Trophoblast cell (in vitro differentiated cells and primary cell): Measurements from ENCODE around the gene NRL.

Experiments used
- DNase-seq, 2 donors: peaks; one replicate each; pipeline ENCODE4 v3.0.0-alpha.2; 2016
- H2AFZ ChIP-seq: 2 replicates; pipeline ENCODE4 v1.6.1; 2013; ENCODE audit warnings: low read length, moderate library complexity, mild to moderate bottlenecking; ENCODE audit not compliant: insufficient read depth, poor library complexity
- H2AK5ac ChIP-seq: 2 replicates; pipeline ENCODE4 v1.6.1; 2013; ENCODE audit warnings: mild to moderate bottlenecking, low read length
- H2BK120ac ChIP-seq: 2 replicates; pipeline ENCODE4 v1.6.1; 2013; ENCODE audit warnings: low read length, mild to moderate bottlenecking, moderate library complexity; ENCODE audit not compliant: insufficient read depth, poor library complexity
- H2BK12ac ChIP-seq: 2 replicates; pipeline ENCODE4 v1.6.1; 2013; ENCODE audit warnings: mild to moderate bottlenecking, low read length, moderate library complexity
- H2BK5ac ChIP-seq: 2 replicates; pipeline ENCODE4 v1.6.1; 2013; ENCODE audit warnings: low read length, low read depth, moderate library complexity, mild to moderate bottlenecking; ENCODE audit not compliant: poor library complexity
- H3K14ac ChIP-seq: 2 replicates; pipeline ENCODE4 v1.6.1; 2013; ENCODE audit warnings: mild to moderate bottlenecking, low read length
- H3K18ac ChIP-seq: 2 replicates; pipeline ENCODE4 v1.6.1; 2013; ENCODE audit warnings: mild to moderate bottlenecking, low read length
- H3K23ac ChIP-seq: 2 replicates; pipeline ENCODE4 v1.6.1; 2013; ENCODE audit warnings: low read length
- H3K27ac ChIP-seq: 2 replicates; pipeline ENCODE4 v1.5.1; 2013; ENCODE audit warnings: low read depth, mild to moderate bottlenecking, inconsistent platforms, low read length, moderate library complexity
- H3K27me3 ChIP-seq: 2 replicates; pipeline ENCODE4 v1.6.1; 2013; ENCODE audit warnings: inconsistent platforms, mild to moderate bottlenecking, low read length, moderate library complexity; ENCODE audit not compliant: insufficient read depth
- H3K36me3 ChIP-seq, 2 experiments: 1 replicate in 1 of 2; 2 replicates in 1 of 2; pipeline ENCODE4 v1.6.1; 2013; ENCODE audit warnings: low read length in 2 of 2, mild to moderate bottlenecking in 2 of 2, moderate library complexity in 1 of 2; ENCODE audit not compliant: insufficient read depth in 2 of 2, control insufficient read depth in 1 of 2
- H3K4ac ChIP-seq: 2 replicates; pipeline ENCODE4 v1.6.1; 2013; ENCODE audit warnings: low read depth, mild to moderate bottlenecking, low read length, moderate library complexity
- H3K4me1 ChIP-seq, 2 experiments: 1 replicate in 1 of 2; 2 replicates in 1 of 2; pipeline ENCODE4 v1.6.1; 2013; ENCODE audit warnings: low read length in 2 of 2, mild to moderate bottlenecking in 2 of 2, moderate library complexity in 1 of 2; ENCODE audit not compliant: insufficient read depth in 2 of 2, control insufficient read depth in 1 of 2
- H3K4me2 ChIP-seq: 2 replicates; pipeline ENCODE4 v1.6.1; 2013; ENCODE audit warnings: inconsistent platforms, mild to moderate bottlenecking, low read length, moderate library complexity
- H3K4me3 ChIP-seq: 2 replicates; pipeline ENCODE4 v1.5.1; 2013; ENCODE audit warnings: mild to moderate bottlenecking, low read depth, low read length, inconsistent platforms
- H3K79me1 ChIP-seq: one replicate; pipeline ENCODE4 v1.6.1; 2013; ENCODE audit warnings: low read length
- H3K79me2 ChIP-seq: 2 replicates; pipeline ENCODE4 v1.6.1; 2013; ENCODE audit warnings: low read length, mild to moderate bottlenecking; ENCODE audit not compliant: control insufficient read depth, insufficient read depth, poor library complexity
- H3K9ac ChIP-seq: 2 replicates; pipeline ENCODE4 v1.6.1; 2013; ENCODE audit warnings: mild to moderate bottlenecking, low read length
- H3K9me3 ChIP-seq: 2 replicates; pipeline ENCODE4 v1.6.1; 2013; ENCODE audit warnings: low read depth, mild to moderate bottlenecking, control low read depth, inconsistent platforms, low read length; ENCODE audit not compliant: insufficient read depth
- H4K12ac ChIP-seq: 2 replicates; pipeline ENCODE4 v1.6.1; 2013; ENCODE audit warnings: low read depth, mild to moderate bottlenecking, low read length, moderate library complexity
- H4K8ac ChIP-seq: 2 replicates; pipeline ENCODE4 v1.6.1; 2013; ENCODE audit warnings: low read depth, mild to moderate bottlenecking, low read length, moderate library complexity
- H4K91ac ChIP-seq: one replicate; pipeline ENCODE4 v1.6.1; 2013; ENCODE audit warnings: low read depth, mild to moderate bottlenecking, low read length, moderate library complexity
- WGBS: extraction: QIAGEN DNeasy Blood & Tissue Kit; methylation state at CpG from one replicate; pipeline ENCODE4 v1.1.7; 2013; ENCODE audit warnings: missing lambda C conversion rate; ENCODE audit not compliant: insufficient read length, insufficient coverage; ENCODE audit errors: extremely low coverage; 5-methylcytosine and 5-hydroxymethylcytosine counted together

The NRL gene

DNA sequence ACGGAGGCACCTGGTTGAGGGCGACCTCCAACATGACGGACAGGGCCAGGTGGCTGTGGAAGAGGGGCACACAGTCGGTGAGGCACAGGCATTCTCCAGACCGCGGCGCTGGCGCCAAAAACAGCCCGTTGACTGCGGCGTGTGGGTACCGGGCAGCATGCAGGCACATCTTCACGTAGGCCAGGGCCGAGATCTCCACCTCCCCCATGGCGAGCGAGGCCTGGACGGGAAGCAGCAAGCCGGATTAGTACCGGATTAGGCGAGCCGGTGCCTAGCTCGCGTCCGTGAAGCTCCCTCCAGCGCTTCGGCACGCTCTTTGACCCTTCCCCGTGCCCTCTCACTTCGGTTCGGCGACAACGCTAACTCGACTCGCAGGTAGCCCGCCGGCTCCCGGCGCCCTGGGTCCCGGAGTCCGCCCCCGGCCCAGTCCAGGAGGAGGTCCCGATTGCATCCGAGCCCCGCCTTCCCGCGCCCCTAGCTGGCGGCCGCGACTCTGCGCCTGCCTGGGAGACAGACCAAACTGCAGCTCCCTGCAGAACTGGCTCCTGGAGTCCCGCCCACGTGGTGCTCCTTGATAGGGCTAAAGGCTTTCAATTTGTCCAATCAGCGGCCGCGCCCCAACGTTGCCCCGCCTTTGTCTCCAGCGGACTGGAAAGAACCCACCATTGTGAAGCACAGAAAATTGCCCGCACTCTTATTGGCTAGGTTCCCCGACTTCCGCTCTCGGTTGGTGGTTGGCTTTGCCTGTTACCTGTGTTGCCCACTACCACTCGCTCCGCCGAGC, 26.5 kb upstream of the NRL start, which contains the start of gene EMC9:
TSS of gene EMC9 (minus strand) at position 495 of the 784 bp plus-strand sequence. CDS start at position 208, 287 bp downstream.
- peaks cover 8 to 15% of the 10 kb centered on the region in 2 experiments for H3K4me1 ChIP-seq
- peak within 1 kb of the TSS; percentile 65 for H2BK120ac ChIP-seq
- peaks cover 1% of the 10 kb centered on the region for H3K9me3 ChIP-seq
- peak within 1 kb of the TSS; percentile 67 for H2AK5ac ChIP-seq
- H4K91ac ChIP-seq, result peak within 1 kb of the TSS; percentile 83
- H3K4me2 ChIP-seq, result peak within 1 kb of the TSS; percentile 90
- WGBS, result no CpG with 5 or more reads among the region's 65 CpGs
- peaks cover 23% of the 10 kb centered on the region in 2 experiments for H3K36me3 ChIP-seq
- no peak within 1 kb of the TSS for H2BK12ac ChIP-seq
- H3K79me1 ChIP-seq, result peaks cover 13% of the 10 kb centered on the region
- peak within 1 kb of the TSS; percentile 92 for H3K4ac ChIP-seq
- H3K14ac ChIP-seq, result peak within 1 kb of the TSS; percentile 95
- H3K18ac ChIP-seq, result peak within 1 kb of the TSS; percentile 95
- peak within 1 kb of the TSS; percentile 88 for H3K9ac ChIP-seq
- peak within 1 kb of the TSS; percentile 77 for H2AFZ ChIP-seq
- peak within 1 kb of the TSS; percentile 81 for H2BK5ac ChIP-seq
- peak within 1 kb of the TSS; percentile 48 for H4K12ac ChIP-seq
- peaks cover 8% of the 10 kb centered on the region for H3K79me2 ChIP-seq
- peak within 1 kb of the TSS; percentile 94 for H3K4me3 ChIP-seq
- peak; percentile 100 for DNase-seq
- peak within 1 kb of the TSS; percentile 84 for H3K27ac ChIP-seq
- no peak within 1 kb of the TSS for H3K23ac ChIP-seq
- H4K8ac ChIP-seq, result peak within 1 kb of the TSS; percentile 93
- no peaks in the 10 kb centered on the region for H3K27me3 ChIP-seq

DNA sequence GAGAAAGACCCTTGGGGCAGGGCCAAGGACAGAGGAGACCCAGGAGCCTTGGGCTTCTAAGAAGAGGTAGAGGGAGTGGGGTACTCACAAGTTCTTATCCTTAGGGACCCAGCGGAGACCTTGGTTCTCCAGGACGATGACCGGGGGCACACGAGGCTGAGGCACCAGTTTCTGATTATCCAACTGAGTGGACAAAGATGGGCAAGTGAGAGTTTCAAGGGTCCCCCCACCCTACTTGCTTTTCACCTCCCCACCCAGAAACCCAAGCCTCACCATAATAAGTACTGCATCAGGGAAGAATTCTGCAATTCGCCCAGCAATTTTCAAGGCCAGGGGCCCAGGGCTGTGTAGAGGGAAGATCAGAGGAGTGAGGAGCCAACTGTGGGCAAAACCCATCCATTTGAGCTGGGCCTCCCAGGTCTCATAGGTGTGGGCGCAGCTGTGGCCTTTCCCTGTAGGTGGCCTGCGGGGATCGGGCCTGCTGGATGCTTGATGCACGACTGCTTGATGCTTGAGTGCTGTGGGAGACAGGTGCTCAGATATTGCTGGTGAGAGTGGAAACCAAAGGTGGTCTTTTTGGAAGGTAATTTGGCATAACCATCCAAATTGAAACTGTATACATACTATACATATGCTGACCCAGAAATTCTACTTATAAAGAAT, 24.7 kb upstream of the NRL start:
- H3K79me1 ChIP-seq, result peaks cover 13% of the 10 kb centered on the region
- no CpG with 5 or more reads among the region's 9 CpGs for WGBS

DNA sequence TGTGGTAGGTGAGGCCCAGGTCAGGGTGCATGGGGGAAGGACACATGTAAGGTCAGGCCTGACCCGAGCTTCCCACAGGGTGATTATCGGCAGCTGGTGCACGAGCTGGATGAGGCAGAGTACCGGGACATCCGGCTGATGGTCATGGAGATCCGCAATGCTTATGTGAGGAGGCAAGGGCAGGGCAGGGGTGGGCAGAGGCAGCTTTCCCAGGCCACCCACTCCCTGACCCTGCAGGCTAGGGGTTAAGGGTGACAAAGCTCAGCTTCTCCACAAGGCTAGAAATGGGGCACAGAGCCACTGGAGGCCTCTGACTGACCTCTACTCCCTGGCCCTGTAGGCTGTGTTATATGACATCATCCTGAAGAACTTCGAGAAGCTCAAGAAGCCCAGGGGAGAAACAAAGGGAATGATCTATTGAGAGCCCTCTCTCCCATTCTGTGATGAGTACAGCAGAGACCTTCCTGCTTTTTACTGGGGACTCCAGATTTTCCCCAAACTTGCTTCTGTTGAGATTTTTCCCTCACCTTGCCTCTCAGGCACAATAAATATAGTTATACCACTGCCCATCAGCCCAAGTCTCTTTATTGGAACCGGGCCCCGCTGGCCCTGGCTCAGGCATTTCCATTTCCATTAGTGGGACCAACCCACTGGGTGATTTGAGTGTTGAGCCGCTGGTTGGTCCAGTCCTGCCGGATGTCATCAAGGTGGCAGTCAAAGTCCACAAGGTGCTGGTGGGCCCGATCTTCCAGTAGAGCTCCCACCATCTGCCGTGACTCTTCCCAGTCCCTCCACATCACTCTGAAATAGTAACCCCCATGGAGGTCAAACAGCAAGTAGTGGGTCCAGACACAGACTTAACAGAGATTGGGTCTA, 23.9 kb upstream of the NRL start:
- no peak overlapping the region for H3K23ac ChIP-seq
- H3K27me3 ChIP-seq, result no peaks in the 10 kb centered on the region
- no peak overlapping the region for H2BK5ac ChIP-seq
- no peak overlapping the region for H4K8ac ChIP-seq
- no peak overlapping the region for H4K91ac ChIP-seq
- DNase-seq, result no peak
- H3K36me3 ChIP-seq, result peaks cover 19% of the 10 kb centered on the region in 2 experiments
- H3K4me1 ChIP-seq, result peaks cover 6 to 10% of the 10 kb centered on the region in 2 experiments
- H4K12ac ChIP-seq, result no peak overlapping the region
- H2BK120ac ChIP-seq, result no peak overlapping the region
- no peak overlapping the region for H2AFZ ChIP-seq
- H2AK5ac ChIP-seq, result no peak overlapping the region
- H3K79me2 ChIP-seq, result peaks cover 8% of the 10 kb centered on the region
- H3K27ac ChIP-seq, result no peak overlapping the region
- no CpG with 5 or more reads among the region's 13 CpGs for WGBS
- H3K18ac ChIP-seq, result no peak overlapping the region
- H3K14ac ChIP-seq, result no peak overlapping the region
- H3K4me3 ChIP-seq, result no peak overlapping the region
- peaks cover 1% of the 10 kb centered on the region for H3K9me3 ChIP-seq
- H2BK12ac ChIP-seq, result no peak overlapping the region
- H3K4ac ChIP-seq, result no peak overlapping the region
- H3K79me1 ChIP-seq, result peaks cover 13% of the 10 kb centered on the region
- no peak overlapping the region for H3K4me2 ChIP-seq
- H3K9ac ChIP-seq, result no peak overlapping the region

More for the DNA sequence above, 24.7 kb upstream of the NRL start:
- Histone ChIP-seq H3K4me2 (no peak overlapping the region), H2BK5ac (no peak overlapping the region), H3K9ac (no peak overlapping the region), H3K14ac (no peak overlapping the region), H3K18ac (no peak overlapping the region), H3K27me3 (no peaks in the 10 kb centered on the region), H3K4me1 (peaks cover 6 to 10% of the 10 kb centered on the region in 2 experiments), H3K4me3 (no peak overlapping the region), H3K9me3 (peaks cover 1% of the 10 kb centered on the region), H2BK120ac (no peak overlapping the region), H3K36me3 (peaks cover 23% of the 10 kb centered on the region in 2 experiments), H3K27ac (no peak overlapping the region), H4K8ac (no peak overlapping the region), H2AK5ac (no peak overlapping the region), H4K12ac (no peak overlapping the region), H4K91ac (no peak overlapping the region), H3K4ac (no peak overlapping the region), H3K23ac (no peak overlapping the region), H2BK12ac (no peak overlapping the region), H3K79me2 (peaks cover 8% of the 10 kb centered on the region), H2AFZ (no peak overlapping the region)
- DNase-seq, result no peak
